HepG2 (cell line): ENCODE measurements around the gene UBXN1. TPM values are rescaled to one million over a fixed set of nuclear protein-coding genes. Genes with fewer than 3 reads are reported as not detected.
A peak's percentile ranks its signal among the peaks of the same experiment; 100 is the strongest.

ENCODE experiments used
- ATF3 ChIP-seq: sonication (generic); formaldehyde crosslinking; IDR thresholded peaks from 2 replicates; pipeline ENCODE4 v1.4.0; 2020; ENCODE audit warnings: missing genetic modification reagents
- ATF4 ChIP-seq, 2 experiments: fragments of 450-650 bp in 1 of 2; sonication (generic) in 1 of 2; formaldehyde crosslinking; IDR thresholded peaks; 2 replicates each; pipeline versions ENCODE4 v1.5.0 to v1.8.0; 2020 to 2022; ENCODE audit warnings: mild to moderate bottlenecking in 1 of 2, missing genetic modification reagents in 1 of 2
- ELF3 ChIP-seq: IDR thresholded peaks from 2 replicates; pipeline ENCODE4 v1.6.1; 2016; ENCODE audit warnings: missing genetic modification reagents, missing compliant biosample characterization
- GABPA ChIP-seq, 2 experiments: IDR thresholded peaks; 2 replicates each; pipeline ENCODE4 v1.6.1; 2011 to 2016; ENCODE audit warnings: low read depth in 2 of 2, low read length in 1 of 2, missing biosample characterization in 1 of 2, missing genetic modification characterization in 1 of 2
- GMEB1 ChIP-seq: sonication (generic); formaldehyde crosslinking; IDR thresholded peaks from 2 replicates; pipeline ENCODE4 v1.5.1; 2020; ENCODE audit warnings: missing genetic modification reagents, mild to moderate bottlenecking, borderline replicate concordance
- HDAC6 ChIP-seq: fragments of 200-600 bp; sonication (generic); IDR thresholded peaks from 2 replicates; pipeline ENCODE4 v1.7.0; 2017; ENCODE audit warnings: mild to moderate bottlenecking, antibody characterized with exemption, low read length, low read depth
- HIVEP1 ChIP-seq: sonication (generic); formaldehyde crosslinking; IDR thresholded peaks from 2 replicates; pipeline ENCODE4 v1.4.0; 2020; ENCODE audit warnings: mild to moderate bottlenecking, missing genetic modification reagents
- IKZF1 ChIP-seq: fragments of 450-650 bp; IDR thresholded peaks from 2 replicates; pipeline ENCODE4 v1.7.1; 2016
- MAFF ChIP-seq: IDR thresholded peaks from 2 replicates; pipeline ENCODE4 v1.6.1; 2011; ENCODE audit warnings: low read depth, low read length, improper control_type of control experiment
- MTERF4 ChIP-seq: sonication (generic); formaldehyde crosslinking; IDR thresholded peaks from 2 replicates; pipeline ENCODE4 v1.8.0; 2023; ENCODE audit warnings: mild to moderate bottlenecking, missing genetic modification reagents
- SPEN ChIP-seq: sonication (generic); formaldehyde crosslinking; IDR thresholded peaks from 2 replicates; pipeline ENCODE4 v1.5.1; 2020; ENCODE audit warnings: low read depth, mild to moderate bottlenecking, missing genetic modification reagents
- TBX2 ChIP-seq: sonication (generic); formaldehyde crosslinking; IDR thresholded peaks from 2 replicates; pipeline ENCODE4 v1.5.0; 2020; ENCODE audit warnings: missing genetic modification reagents, mild to moderate bottlenecking, borderline replicate concordance
- ZNF136 ChIP-seq: sonication (generic); formaldehyde crosslinking; IDR thresholded peaks from 2 replicates; pipeline ENCODE4 v1.8.1; 2022; ENCODE audit warnings: low read depth, mild to moderate bottlenecking, moderate library complexity, missing genetic modification reagents
- ZNF296 ChIP-seq: sonication (generic); formaldehyde crosslinking; conservative IDR thresholded peaks from 2 replicates; pipeline ENCODE4 v1.5.0; 2020; ENCODE audit warnings: mild to moderate bottlenecking, missing genetic modification reagents
- ZNF317 ChIP-seq: sonication (generic); formaldehyde crosslinking; IDR thresholded peaks from 2 replicates; pipeline ENCODE4 v1.5.0; 2020; ENCODE audit warnings: mild to moderate bottlenecking, missing genetic modification reagents
- ZNF337 ChIP-seq: sonication (generic); formaldehyde crosslinking; IDR thresholded peaks from 2 replicates; pipeline ENCODE4 v1.5.1; 2020; ENCODE audit warnings: missing genetic modification reagents, low read depth, mild to moderate bottlenecking, borderline replicate concordance
- ZNF383 ChIP-seq: sonication (generic); formaldehyde crosslinking; IDR thresholded peaks from 2 replicates; pipeline ENCODE4 v1.4.0; 2020; ENCODE audit warnings: missing genetic modification reagents, mild to moderate bottlenecking, borderline replicate concordance
- ZNF563 ChIP-seq: sonication (generic); formaldehyde crosslinking; IDR thresholded peaks from 2 replicates; pipeline ENCODE4 v1.8.0; 2022; ENCODE audit warnings: mild to moderate bottlenecking, moderate library complexity, missing genetic modification reagents
- ZNF572 ChIP-seq: sonication (generic); formaldehyde crosslinking; IDR thresholded peaks from 2 replicates; pipeline ENCODE4 v1.5.1; 2020; ENCODE audit warnings: mild to moderate bottlenecking, missing genetic modification reagents
- ZNF766 ChIP-seq: sonication (generic); formaldehyde crosslinking; IDR thresholded peaks from 2 replicates; pipeline ENCODE4 v1.5.0; 2020; ENCODE audit warnings: missing genetic modification reagents, borderline replicate concordance
- ZNF788 ChIP-seq: sonication (generic); formaldehyde crosslinking; IDR thresholded peaks from 2 replicates; pipeline ENCODE4 v1.5.0; 2020; ENCODE audit warnings: mild to moderate bottlenecking, missing genetic modification reagents, borderline replicate concordance
- ZSCAN21 ChIP-seq: sonication (generic); formaldehyde crosslinking; IDR thresholded peaks from 2 replicates; pipeline ENCODE4 v1.8.0; 2022; ENCODE audit warnings: mild to moderate bottlenecking, missing genetic modification reagents, moderate library complexity, borderline replicate concordance
- ZSCAN29 ChIP-seq: sonication (generic); formaldehyde crosslinking; conservative IDR thresholded peaks from 2 replicates; pipeline ENCODE4 v1.4.0; 2020; ENCODE audit warnings: mild to moderate bottlenecking, missing genetic modification reagents
- polyA plus RNA-seq, 8 experiments: library from polyadenylated mRNA; depleted of rRNA in 3 of 8; stranded (reverse) in 7 of 8; unstranded in 1 of 8; fragments of >200 nt; fragmentation: Illumina TruSeq in 4 of 8; extraction: Trizol in 4 of 8; gene quantifications; 2 replicates each; pipeline versions ENCODE4 v1.2.1 to v1.2.3, GENCODE V29; 2011 to 2016; ENCODE audit warnings: low read depth in 4 of 8, missing spikeins in 1 of 8, mixed read lengths in 1 of 8; ENCODE audit not compliant: insufficient read depth in 1 of 8
- total RNA-seq, 5 experiments: library from RNA; depleted of rRNA; stranded (reverse); fragments of >200 nt; fragmentation: Illumina TruSeq; extraction: Trizol; gene quantifications; 2 replicates each; pipeline ENCODE4 v1.2.3, GENCODE V29; 2016; ENCODE audit warnings: low read depth in 1 of 5

Gene UBXN1
- total and polyA plus RNA-seq, 2 of the 13 experiments (the other 11 are each of a cell fraction or from before 2014, with no cell fraction given), result 47.5 to 52.4 TPM

- peak; percentile 79 for TF ChIP-seq GABPA (IDR thresholded peaks at IDR 0.05; ENCODE audit: low read depth, low read length)
- peak; percentile 95 for TF ChIP-seq GABPA (CRISPR knock-in tag; IDR thresholded peaks at IDR 0.05; ENCODE audit: low read depth)
- no peak for TF ChIP-seq ZNF136 (CRISPR knock-in tag)
- no peak for TF ChIP-seq MAFF
- TF ChIP-seq ATF3 (CRISPR knock-in tag), result 0 out of 2 replicates have a peak, but pooled peaks have one; percentile 15
- no peak; the same call in 1 of the 2 replicates for TF ChIP-seq ZNF563 (CRISPR knock-in tag)
- TF ChIP-seq ZNF788, result no peak
- no peak for TF ChIP-seq HIVEP1
- peak; percentile 28; the same call in 1 of the 2 replicates for TF ChIP-seq SPEN
- no peak for TF ChIP-seq ZNF383 (CRISPR knock-in tag)
- TF ChIP-seq ZSCAN29 (CRISPR knock-in tag), result no peak
- TF ChIP-seq ZNF296, result no peak
- no peak for TF ChIP-seq ELF3 (CRISPR knock-in tag)
- no peak; the same call in 1 of the 2 replicates for TF ChIP-seq TBX2 (CRISPR knock-in tag)
- no peak for TF ChIP-seq MTERF4 (CRISPR knock-in tag)
- TF ChIP-seq ZSCAN21 (CRISPR knock-in tag), result no peak
- no peak for TF ChIP-seq ATF4 (CRISPR knock-in tag; IDR thresholded peaks at IDR 0.05)
- TF ChIP-seq ZNF337, result no peak
- TF ChIP-seq ZNF572, result no peak
- TF ChIP-seq GMEB1, result no peak
- TF ChIP-seq IKZF1, result no peak
- TF ChIP-seq ZNF317 (CRISPR knock-in tag), result no peak
- TF ChIP-seq HDAC6, result no peak
- TF ChIP-seq ZNF766, result no peak
Observed at GRCh38 chr11:62728171-62728988, 49.5 kb upstream of the UBXN1 start, which contains the start of gene TTC9C (continued).
